ENCODE measurements around the gene MEGF6. TPM values are rescaled to one million over a fixed set of nuclear protein-coding genes. Genes with fewer than 3 reads are reported as not detected.
"Not testable (repeated sequence)": the region's sequence is repeated elsewhere in the genome, so short reads cannot be mapped to it uniquely, and the experiment has no call there.

MEGF6 gene
- total RNA-seq, 1 experiment from 2014 or later = 2.0 TPM

- Histone ChIP-seq H3K27ac (no peak overlapping the region), H3K4me3 (no peak overlapping the region), H3K4me1 (replicated peaks) (peaks cover 14% of the 10 kb centered on the region), H3K36me3 (peaks cover 58% of the 10 kb centered on the region), H3K27me3 (replicated peaks) (no peaks in the 10 kb centered on the region), H3K9me3 (replicated peaks) (no peaks in the 10 kb centered on the region)
- DNase-seq (ENCODE audit: low read depth in 1 of 2, low spot score in 2 of 2) = no peak
These were observed 17.1 kb upstream of the MEGF6 start for GRCh38 chr1:3628445-3628844.

- DNase-seq (ENCODE audit: low read depth in 1 of 2, low spot score in 2 of 2) = no peak
- Histone ChIP-seq H3K27ac (no peak overlapping the region), H3K4me1 (replicated peaks) (peaks cover 14% of the 10 kb centered on the region), H3K36me3 (peaks cover 58% of the 10 kb centered on the region), H3K9me3 (replicated peaks) (no peaks in the 10 kb centered on the region), H3K4me3 (no peak overlapping the region), H3K27me3 (replicated peaks) (no peaks in the 10 kb centered on the region)
These were observed 16.4 kb upstream of the MEGF6 start for GRCh38 chr1:3627515-3628253.

- no peaks in the 10 kb centered on the region for H3K27me3 ChIP-seq (replicated peaks)
- H3K4me3 ChIP-seq = peak overlapping the region; percentile 85
- H3K27ac ChIP-seq = no peak overlapping the region
These were observed 14.7 kb upstream of the MEGF6 start for GRCh38 chr1:3626025-3626424.

GRCh38 chr1:3625151-3625907 is 14.0 kb upstream of the MEGF6 start:
- DNase-seq (ENCODE audit: low read depth in 1 of 2, low spot score in 2 of 2) = peak in 1 of 2 experiments; percentile 31
- H3K4me1 ChIP-seq (replicated peaks) = peaks cover 14% of the 10 kb centered on the region
- no peak overlapping the region for H3K27ac ChIP-seq
- peak overlapping the region; percentile 85 for H3K4me3 ChIP-seq
- no peaks in the 10 kb centered on the region for H3K9me3 ChIP-seq (replicated peaks)
- peaks cover 46% of the 10 kb centered on the region for H3K36me3 ChIP-seq
- H3K27me3 ChIP-seq (replicated peaks) = no peaks in the 10 kb centered on the region

More at GRCh38 chr1:3626025-3626424, 14.7 kb upstream of the MEGF6 start:
- Histone ChIP-seq H3K36me3 (peaks cover 49% of the 10 kb centered on the region), H3K9me3 (replicated peaks) (no peaks in the 10 kb centered on the region), H3K4me1 (replicated peaks) (peaks cover 14% of the 10 kb centered on the region)
- no peak for DNase-seq (ENCODE audit: low read depth in 1 of 2, low spot score in 2 of 2)

- DNase-seq (ENCODE audit: low read depth in 1 of 2, low spot score in 2 of 2) = peak; percentile 94 to 98
- Histone ChIP-seq H3K27ac (no peak within 1 kb of the TSS), H3K36me3 (peaks cover 37% of the 10 kb centered on the region), H3K9me3 (replicated peaks) (no peaks in the 10 kb centered on the region), H3K4me3 (peak within 1 kb of the TSS; percentile 85), H3K4me1 (replicated peaks) (peaks cover 14% of the 10 kb centered on the region), H3K27me3 (replicated peaks) (no peaks in the 10 kb centered on the region)
These were observed 13.2 kb upstream of the MEGF6 start, which contains the start of gene TPRG1L for GRCh38 chr1:3624200-3625136. Gene TPRG1L, plus strand, starts transcription at chr1:3625015. Its CDS starts 58 bp downstream, at chr1:3625073.

GRCh38 chr1:3623441-3624199 is 12.3 kb upstream of the MEGF6 start:
- Histone ChIP-seq H3K36me3 (peaks cover 29% of the 10 kb centered on the region), H3K27ac (no peak overlapping the region), H3K9me3 (replicated peaks) (no peaks in the 10 kb centered on the region), H3K4me3 (peak overlapping the region; percentile 85), H3K4me1 (replicated peaks) (peaks cover 14% of the 10 kb centered on the region), H3K27me3 (replicated peaks) (no peaks in the 10 kb centered on the region)
- DNase-seq (ENCODE audit: low read depth in 1 of 2, low spot score in 2 of 2) = no peak

GRCh38 chr1:3622102-3622501 is 10.8 kb upstream of the MEGF6 start:
- not testable (repeated sequence) for H3K27me3 ChIP-seq (replicated peaks); DNase-seq (ENCODE audit: low read depth in 1 of 2, low spot score in 2 of 2); H3K4me3 ChIP-seq; H3K9me3 ChIP-seq (replicated peaks); H3K27ac ChIP-seq
- Histone ChIP-seq H3K36me3 (peaks cover 14% of the 10 kb centered on the region), H3K4me1 (replicated peaks) (peaks cover 14% of the 10 kb centered on the region)

GRCh38 chr1:3621151-3621671 is 9.9 kb upstream of the MEGF6 start:
- not testable (repeated sequence) for H3K36me3 ChIP-seq; H3K27ac ChIP-seq; H3K4me3 ChIP-seq; H3K9me3 ChIP-seq (replicated peaks); H3K27me3 ChIP-seq (replicated peaks)
- DNase-seq (ENCODE audit: low read depth in 1 of 2, low spot score in 2 of 2) = peak in 1 of 2 experiments; percentile 40
- peaks cover 14% of the 10 kb centered on the region for H3K4me1 ChIP-seq (replicated peaks)

GRCh38 chr1:3620708-3621107 is 9.4 kb upstream of the MEGF6 start:
- DNase-seq (ENCODE audit: low read depth in 1 of 2, low spot score in 2 of 2) = peak in 1 of 2 experiments; percentile 22
- H3K9me3 ChIP-seq (replicated peaks) = no peaks in the 10 kb centered on the region
- H3K27ac ChIP-seq = no peak overlapping the region
- H3K4me1 ChIP-seq (replicated peaks) = peaks cover 11% of the 10 kb centered on the region
- H3K36me3 ChIP-seq = peaks cover 4% of the 10 kb centered on the region
- no peak overlapping the region for H3K4me3 ChIP-seq
- 0 out of 2 replicates have a peak, but pooled peaks cover 1% of the 10 kb centered on the region for H3K27me3 ChIP-seq (replicated peaks)

- Histone ChIP-seq H3K27me3 (replicated peaks) (0 out of 2 replicates have a peak, but pooled peaks cover 6% of the 10 kb centered on the region), H3K4me1 (replicated peaks) (peaks cover 6% of the 10 kb centered on the region), H3K27ac (no peak overlapping the region), H3K9me3 (replicated peaks) (no peaks in the 10 kb centered on the region), H3K4me3 (no peak overlapping the region), H3K36me3 (no peaks in the 10 kb centered on the region; the same call in 1 of the 2 replicates)
- peak; percentile 61 to 71 for DNase-seq (ENCODE audit: low read depth in 1 of 2, low spot score in 2 of 2)
These were observed 7.8 kb upstream of the MEGF6 start for GRCh38 chr1:3618881-3619671.

GRCh38 chr1:3618531-3618880 is 7.2 kb upstream of the MEGF6 start:
- no peak for DNase-seq (ENCODE audit: low read depth in 1 of 2, low spot score in 2 of 2)
- Histone ChIP-seq H3K4me1 (replicated peaks) (no peaks in the 10 kb centered on the region; the same call in 1 of the 2 replicates), H3K9me3 (replicated peaks) (no peaks in the 10 kb centered on the region), H3K27me3 (replicated peaks) (peaks cover 7% of the 10 kb centered on the region; the same call in 1 of the 2 replicates), H3K36me3 (no peaks in the 10 kb centered on the region), H3K4me3 (no peak overlapping the region), H3K27ac (no peak overlapping the region)

- DNase-seq (ENCODE audit: low read depth in 1 of 2, low spot score in 2 of 2) = no peak
- Histone ChIP-seq H3K36me3 (no peaks in the 10 kb centered on the region), H3K27ac (no peak overlapping the region), H3K4me1 (replicated peaks) (no peaks in the 10 kb centered on the region), H3K4me3 (no peak overlapping the region), H3K27me3 (replicated peaks) (peaks cover 13% of the 10 kb centered on the region), H3K9me3 (replicated peaks) (no peaks in the 10 kb centered on the region)
These were observed 6.6 kb upstream of the MEGF6 start for GRCh38 chr1:3617806-3618345.
